Stimulated activated CD8-positive, alpha-beta memory T cell treated with anti-CD3 and anti-CD28 coated beads, Interleukin-4, amount 100 ng/mL, for 4 hours (primary cell): ENCODE results near the gene RNASEL.
"Not testable (repeated sequence)": the region's sequence is repeated elsewhere in the genome, so short reads cannot be mapped to it uniquely, and the experiment has no call there.

Experiments used
- DNase-seq, 2 donors: peaks; one replicate each; pipeline ENCODE4 v3.0.0-alpha.2; 2020; ENCODE audit warnings: low read depth in 2 of 2, low spot score in 1 of 2

Gene RNASEL

DNA sequence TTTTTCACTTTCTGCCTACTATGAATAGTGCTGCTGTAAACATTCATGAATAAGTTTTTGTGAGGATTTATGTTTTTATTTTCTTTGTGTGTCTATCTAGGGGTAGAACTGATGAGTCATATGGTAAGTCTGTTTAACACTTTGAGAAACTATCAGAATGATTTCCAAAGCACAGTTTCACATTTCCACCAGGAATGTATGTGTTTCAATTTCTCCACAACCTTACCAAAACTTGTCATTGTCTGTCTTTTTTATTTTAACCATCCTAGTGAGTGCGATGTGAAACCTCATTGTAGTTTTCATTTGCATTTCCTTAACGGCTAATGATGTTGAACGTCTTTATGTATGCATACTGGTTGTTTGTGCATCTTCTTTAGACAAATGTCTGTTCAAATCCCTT, 23.5 kb downstream of the RNASEL start:
- DNase-seq: no peak

DNA sequence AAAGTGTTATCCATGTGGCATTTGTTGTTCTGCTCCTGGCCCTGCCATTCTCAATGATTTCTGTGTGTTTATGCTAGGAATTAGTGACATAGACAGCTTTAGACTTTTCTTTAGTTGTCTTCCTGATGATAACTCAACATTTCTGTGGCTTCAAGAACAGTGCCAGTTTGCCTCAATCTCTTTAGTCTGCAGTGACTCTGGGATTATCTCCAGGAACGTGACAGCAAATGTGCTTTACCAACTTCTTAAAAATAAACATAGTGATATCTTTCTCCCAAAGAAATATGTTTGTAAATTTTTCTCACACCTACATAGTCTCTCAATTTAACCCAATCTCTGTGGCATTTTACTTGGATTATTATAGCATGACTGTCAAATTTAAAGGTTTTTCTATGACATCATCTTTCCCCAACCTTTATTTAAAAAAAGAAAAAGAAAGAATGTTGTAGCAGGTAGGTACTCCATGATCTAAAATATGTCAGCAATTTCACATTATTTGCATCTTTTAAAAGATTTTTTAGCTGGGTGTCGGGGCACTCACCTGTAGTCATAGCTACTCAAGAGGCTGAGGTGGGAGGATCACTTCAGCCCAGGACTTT, 24.6 kb downstream of the RNASEL start:
- DNase-seq: no peak

DNA sequence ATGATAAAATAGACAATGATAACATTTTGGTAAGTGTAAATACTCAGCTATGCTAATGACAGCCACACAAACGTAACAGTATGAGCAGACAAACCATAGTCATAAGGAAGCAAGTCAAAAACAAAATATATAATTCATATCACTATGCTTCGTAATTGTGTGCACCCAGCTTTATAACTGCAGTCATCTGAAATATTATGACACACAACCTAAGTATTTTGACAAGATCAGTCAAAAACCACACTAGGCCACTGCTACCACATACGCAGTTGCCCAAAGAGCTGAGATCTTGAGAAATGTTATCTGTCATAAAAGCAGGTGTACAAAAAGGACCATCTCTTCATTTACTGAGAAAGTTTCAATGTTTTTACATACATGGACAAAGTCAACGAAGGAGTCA, 26.0 kb downstream of the RNASEL start:
- no peak for DNase-seq

DNA sequence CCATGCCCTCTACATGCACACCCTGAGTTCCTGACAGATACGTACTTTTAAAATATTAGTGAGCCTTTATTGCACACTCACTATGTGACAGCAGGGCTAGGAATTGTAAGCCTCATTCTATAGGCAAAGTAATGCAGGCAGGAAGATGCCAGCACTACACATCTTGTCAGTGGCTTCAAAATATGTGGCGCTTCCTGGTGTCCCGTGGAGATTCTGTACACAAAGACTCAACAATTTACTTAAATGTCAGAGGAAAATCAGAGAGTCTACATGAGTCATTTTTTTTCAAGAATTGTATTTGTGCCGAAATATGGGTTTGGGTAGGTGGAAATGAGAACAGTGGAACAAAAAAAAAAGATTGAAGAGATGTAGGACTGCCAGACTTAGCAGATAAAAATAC, 27.6 kb downstream of the RNASEL start:
- DNase-seq: no peak

DNA sequence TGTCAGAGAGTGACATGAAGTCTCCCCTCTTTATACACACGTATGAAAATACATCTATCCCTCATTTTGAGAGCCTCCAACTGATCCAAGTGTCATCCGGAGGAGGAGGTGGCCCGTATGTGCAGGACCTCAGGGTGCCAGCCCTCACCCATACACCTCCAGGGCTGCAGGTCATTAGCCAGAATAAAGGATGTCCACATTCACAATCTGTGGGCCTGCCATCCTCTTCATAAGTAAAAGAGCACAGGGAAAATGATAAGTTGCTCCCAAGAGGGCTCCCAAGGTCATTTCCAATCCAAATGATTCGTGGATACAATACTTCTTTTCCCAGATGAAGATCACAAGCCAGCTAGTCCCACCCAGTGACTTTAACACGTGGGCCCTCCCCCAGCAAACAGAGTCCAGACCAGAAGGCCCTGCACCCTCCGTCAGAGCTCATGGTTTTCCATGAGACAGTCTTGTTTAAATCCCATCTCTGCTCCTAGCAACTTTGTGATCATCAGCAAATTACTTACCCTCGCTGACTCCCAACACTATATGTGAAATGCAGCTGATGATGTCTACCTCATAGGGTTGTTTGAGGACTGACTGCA, 28.6 kb downstream of the RNASEL start:
- no peak for DNase-seq

DNA sequence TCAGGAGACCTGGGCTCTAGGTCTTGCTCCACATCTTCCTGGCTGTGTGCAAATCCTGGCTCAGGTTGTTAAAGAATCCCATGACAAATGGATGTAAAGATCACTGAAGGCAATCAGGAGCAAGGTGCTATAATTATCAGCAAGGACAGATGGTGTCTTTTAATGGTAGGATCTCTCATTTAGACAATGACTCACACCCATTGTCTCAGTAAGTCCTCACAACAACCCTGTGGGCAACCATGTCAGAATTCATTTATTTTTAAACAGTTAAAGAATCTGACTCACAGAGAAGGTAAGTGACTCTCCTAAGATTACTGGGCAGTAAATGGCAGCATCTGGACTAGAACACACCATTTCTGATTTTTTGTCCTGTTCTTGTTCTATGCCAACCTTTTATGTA, 32.8 kb downstream of the RNASEL start:
- DNase-seq: no peak

DNA sequence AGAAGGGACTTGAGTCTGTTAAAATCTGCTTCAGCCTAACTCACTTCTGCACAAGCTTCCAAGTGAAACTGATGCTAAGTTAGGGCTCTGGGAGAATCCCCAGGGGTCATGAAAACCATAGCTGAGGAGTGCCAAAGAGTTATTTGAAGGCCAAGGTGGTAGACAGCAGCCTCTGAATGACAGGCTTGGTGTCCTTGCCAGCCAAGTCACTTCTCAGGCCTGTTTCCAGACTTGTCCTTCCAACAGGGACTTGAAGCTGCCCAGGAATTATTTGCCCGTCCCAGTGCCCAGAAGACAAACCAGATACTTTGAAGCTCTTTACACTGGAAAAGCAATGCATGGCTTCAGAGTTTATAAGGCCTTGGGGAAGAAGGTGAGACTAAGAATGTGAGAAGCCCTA, 33.6 kb downstream of the RNASEL start:
- no peak for DNase-seq

- no peak for DNase-seq
Observed at GRCh38 chr1:182552527-182552926, 36.5 kb downstream of the RNASEL start.

GRCh38 chr1:182549811-182550210, 39.2 kb downstream of the RNASEL start:
- no peak for DNase-seq

DNA sequence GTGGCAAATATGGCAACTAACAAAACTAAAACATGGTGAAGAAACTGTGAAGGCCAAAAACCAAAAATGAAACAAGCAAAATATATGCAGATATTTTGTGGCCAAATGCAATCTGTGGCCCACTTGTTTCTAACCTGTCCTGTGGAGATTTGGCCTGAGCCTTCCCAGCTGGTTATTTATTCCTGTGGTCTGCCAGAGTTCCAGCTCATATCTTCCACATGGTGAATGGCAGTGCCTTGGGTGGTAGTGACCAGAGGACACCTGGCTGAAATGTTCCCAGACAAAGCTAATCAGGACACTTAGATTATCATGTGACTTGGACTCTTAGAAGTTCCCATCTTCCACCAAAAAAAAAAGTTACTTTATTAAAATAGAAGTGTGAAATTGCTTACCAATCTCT, 39.7 kb downstream of the RNASEL start:
- no peak for DNase-seq

DNA sequence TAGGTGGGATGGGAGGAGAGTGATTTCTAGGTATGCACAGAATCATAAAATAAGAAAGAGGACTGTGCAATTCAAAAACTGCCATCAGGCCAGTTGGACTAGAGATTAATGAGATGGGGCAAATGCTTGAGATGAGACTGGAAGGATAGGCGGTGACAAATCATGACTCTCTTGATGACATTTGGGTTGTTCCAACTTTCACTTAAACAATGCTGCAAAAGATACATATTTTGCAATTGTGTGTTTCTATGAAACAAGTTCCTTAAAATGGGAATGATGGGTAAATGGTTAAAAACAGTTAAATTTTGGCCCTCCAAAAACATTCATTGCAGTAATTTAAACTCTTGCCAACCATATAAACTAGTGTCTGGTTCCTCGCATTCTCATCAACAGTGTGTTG, 55.2 kb downstream of the RNASEL start:
- DNase-seq: no peak

DNA sequence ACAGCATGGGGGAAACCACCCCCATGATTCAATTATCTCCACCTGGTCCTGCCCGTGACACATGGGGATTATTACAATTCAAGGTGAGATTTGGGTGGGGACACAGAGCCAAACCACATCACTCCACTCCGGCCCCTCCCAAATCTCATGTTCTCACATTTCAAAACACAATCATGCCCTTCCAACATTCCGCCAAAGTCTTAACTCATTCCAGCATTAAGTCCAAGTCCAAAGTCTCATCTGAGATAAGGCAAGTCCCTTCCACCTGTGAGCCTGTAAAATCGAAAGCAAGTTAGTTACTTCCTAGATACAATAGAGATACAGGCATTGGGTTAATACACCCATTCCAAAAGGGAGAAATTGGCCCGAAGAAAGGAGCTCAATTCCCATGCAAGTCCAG, 60.9 kb downstream of the RNASEL start:
- DNase-seq: not testable (repeated sequence)

- DNase-seq: no peak
Observed at GRCh38 chr1:182527680-182528079, 61.4 kb downstream of the RNASEL start.

- DNase-seq: no peak
Observed at GRCh38 chr1:182525342-182525741, 63.7 kb downstream of the RNASEL start.
